OCI-LY3 (cell line): ENCODE measurements around the gene LMCD1.

Source experiments
- H2AFZ ChIP-seq: fragments of 200-600, 300-600 bp; shearing (Covaris generic); 2 replicates; pipeline ENCODE4 v1.6.0; 2014; ENCODE audit warnings: antibody characterized with exemption, low read depth, low read length
- H3K27ac ChIP-seq: fragments of 200-600, 300-600 bp; sonication (generic); 2 replicates; pipeline ENCODE4 v1.5.1; 2014; ENCODE audit warnings: mild to moderate bottlenecking, low read length, moderate library complexity, mixed read lengths
- H3K27me3 ChIP-seq: fragments of 200-600, 300-600 bp; sonication (generic); 2 replicates; pipeline ENCODE4 v1.6.1; 2014; ENCODE audit warnings: low read depth, low read length, mixed read lengths
- H3K36me3 ChIP-seq: fragments of 200-600, 300-600 bp; sonication (generic); replicated peaks from 2 replicates; pipeline ENCODE3; 2014; ENCODE audit warnings: low read depth, low read length, mixed read lengths
- H3K4me1 ChIP-seq: fragments of 300-600, 200-600 bp; sonication (generic); 2 replicates; pipeline ENCODE4 v1.6.1; 2014; ENCODE audit warnings: low read length, mixed read lengths
- H3K4me2 ChIP-seq: fragments of 200-600, 300-600 bp; sonication (generic); 2 replicates; pipeline ENCODE4 v1.6.1; 2014; ENCODE audit warnings: low read length, mixed read lengths
- H3K4me3 ChIP-seq: fragments of 300-600, 200-600 bp; sonication (generic); 2 replicates; pipeline ENCODE4 v1.5.1; 2014; ENCODE audit warnings: antibody characterized with exemption, mild to moderate bottlenecking, low read length, moderate library complexity
- H3K79me2 ChIP-seq: fragments of 300-600, 200-600 bp; shearing (Covaris generic); 2 replicates; pipeline ENCODE4 v1.6.1; 2014; ENCODE audit warnings: mild to moderate bottlenecking, low read length, mixed read lengths
- H3K9ac ChIP-seq: fragments of 300-600, 200-600 bp; shearing (Covaris generic); 2 replicates; pipeline ENCODE4 v1.6.0; 2014; ENCODE audit warnings: mild to moderate bottlenecking, low read length, moderate library complexity
- H3K9me3 ChIP-seq: fragments of 200-600, 300-600 bp; shearing (Covaris generic); 2 replicates; pipeline ENCODE4 v1.6.1; 2014; ENCODE audit warnings: low read length, mixed read lengths; ENCODE audit not compliant: insufficient read depth
- H4K20me1 ChIP-seq: fragments of 200-600, 300-600 bp; sonication (generic); 2 replicates; pipeline ENCODE4 v1.6.1; 2016; ENCODE audit warnings: low read length, mixed read lengths; ENCODE audit not compliant: insufficient read depth
- CTCF ChIP-seq: fragments of 200-600, 300-600 bp; sonication (generic); IDR thresholded peaks from 2 replicates; pipeline ENCODE4 v1.5.1; 2014; ENCODE audit warnings: antibody characterized with exemption, low read length, low read depth
- EZH2phosphoT487 ChIP-seq: fragments of 200-600 bp; shearing (Covaris generic); IDR thresholded peaks from 2 replicates; pipeline ENCODE4 v1.6.1; 2018; ENCODE audit warnings: antibody characterized with exemption, mixed run types, low read depth

Gene LMCD1

GRCh38 chr3:8562081-8562595 lies 60.5 kb downstream of the LMCD1 start:
- H3K9ac ChIP-seq: no peak overlapping the region
- TF ChIP-seq EZH2phosphoT487 (no peak), CTCF (no peak)
- no peaks in the 10 kb centered on the region for H3K4me1 ChIP-seq
- no peaks in the 10 kb centered on the region for H3K36me3 ChIP-seq
- no peak overlapping the region for H3K27ac ChIP-seq
- no peak overlapping the region for H3K4me3 ChIP-seq
- no peaks in the 10 kb centered on the region for H3K79me2 ChIP-seq
- no peaks in the 10 kb centered on the region for H4K20me1 ChIP-seq
- H2AFZ ChIP-seq: no peak overlapping the region
- no peaks in the 10 kb centered on the region for H3K9me3 ChIP-seq
- H3K27me3 ChIP-seq: no peaks in the 10 kb centered on the region
- H3K4me2 ChIP-seq: no peak overlapping the region

- Histone ChIP-seq H3K4me2 (no peak overlapping the region), H3K9ac (no peak overlapping the region), H2AFZ (no peak overlapping the region), H3K27ac (no peak overlapping the region), H3K27me3 (no peaks in the 10 kb centered on the region), H3K79me2 (no peaks in the 10 kb centered on the region), H3K9me3 (no peaks in the 10 kb centered on the region), H4K20me1 (no peaks in the 10 kb centered on the region), H3K4me1 (no peaks in the 10 kb centered on the region), H3K36me3 (no peaks in the 10 kb centered on the region), H3K4me3 (no peak overlapping the region)
- TF ChIP-seq CTCF: no peak
- no peak for TF ChIP-seq EZH2phosphoT487
Measured at GRCh38 chr3:8563146-8563545, 61.5 kb downstream of the LMCD1 start.

GRCh38 chr3:8563597-8563996 lies 62.0 kb downstream of the LMCD1 start:
- H3K9ac ChIP-seq: no peak overlapping the region

GRCh38 chr3:8565376-8565775 lies 63.8 kb downstream of the LMCD1 start:
- no peaks in the 10 kb centered on the region for H3K4me1 ChIP-seq
- H3K9ac ChIP-seq: no peak overlapping the region
- H3K9me3 ChIP-seq: no peaks in the 10 kb centered on the region
- H2AFZ ChIP-seq: no peak overlapping the region
- H3K27me3 ChIP-seq: no peaks in the 10 kb centered on the region
- no peaks in the 10 kb centered on the region for H3K36me3 ChIP-seq
- no peak overlapping the region for H3K27ac ChIP-seq
- no peaks in the 10 kb centered on the region for H4K20me1 ChIP-seq
- no peaks in the 10 kb centered on the region for H3K79me2 ChIP-seq
- no peak overlapping the region for H3K4me3 ChIP-seq
- no peak overlapping the region for H3K4me2 ChIP-seq
- TF ChIP-seq CTCF: no peak
- no peak for TF ChIP-seq EZH2phosphoT487

More at GRCh38 chr3:8563597-8563996, 62.0 kb downstream of the LMCD1 start:
- TF ChIP-seq EZH2phosphoT487 (no peak), CTCF (no peak)
- no peak overlapping the region for H3K27ac ChIP-seq
- no peaks in the 10 kb centered on the region for H3K36me3 ChIP-seq
- no peaks in the 10 kb centered on the region for H3K4me1 ChIP-seq
- H3K79me2 ChIP-seq: no peaks in the 10 kb centered on the region
- no peak overlapping the region for H2AFZ ChIP-seq
- H3K27me3 ChIP-seq: no peaks in the 10 kb centered on the region
- H3K9me3 ChIP-seq: no peaks in the 10 kb centered on the region
- H3K4me2 ChIP-seq: no peak overlapping the region
- no peak overlapping the region for H3K4me3 ChIP-seq
- H4K20me1 ChIP-seq: no peaks in the 10 kb centered on the region
